GM18520 (cell line): ENCODE measurements around the gene MRNIP.
"Not testable (repeated sequence)": the region's sequence is repeated elsewhere in the genome, so short reads cannot be mapped to it uniquely, and the experiment has no call there.

ENCODE experiments used
- ATAC-seq: cut with Tn5 transposase; IDR thresholded peaks from one replicate; pipeline ENCODE4 v1.9.1; 2021; ENCODE audit not compliant: unreplicated experiment

Gene MRNIP

GRCh38 chr5:179795049-179795862 is 63.4 kb downstream of the MRNIP start:
- ATAC-seq, result no peak

- no peak for ATAC-seq
Measured at GRCh38 chr5:179794575-179794974, 64.0 kb downstream of the MRNIP start.

GRCh38 chr5:179794171-179794570 is 64.4 kb downstream of the MRNIP start:
- ATAC-seq, result no peak

- no peak for ATAC-seq
Measured at GRCh38 chr5:179793468-179794139, 65.0 kb downstream of the MRNIP start, which contains the start of gene LTC4S. TSS of gene LTC4S (plus strand) at chr5:179793986. CDS start at chr5:179794081, 95 bp downstream.

DNA sequence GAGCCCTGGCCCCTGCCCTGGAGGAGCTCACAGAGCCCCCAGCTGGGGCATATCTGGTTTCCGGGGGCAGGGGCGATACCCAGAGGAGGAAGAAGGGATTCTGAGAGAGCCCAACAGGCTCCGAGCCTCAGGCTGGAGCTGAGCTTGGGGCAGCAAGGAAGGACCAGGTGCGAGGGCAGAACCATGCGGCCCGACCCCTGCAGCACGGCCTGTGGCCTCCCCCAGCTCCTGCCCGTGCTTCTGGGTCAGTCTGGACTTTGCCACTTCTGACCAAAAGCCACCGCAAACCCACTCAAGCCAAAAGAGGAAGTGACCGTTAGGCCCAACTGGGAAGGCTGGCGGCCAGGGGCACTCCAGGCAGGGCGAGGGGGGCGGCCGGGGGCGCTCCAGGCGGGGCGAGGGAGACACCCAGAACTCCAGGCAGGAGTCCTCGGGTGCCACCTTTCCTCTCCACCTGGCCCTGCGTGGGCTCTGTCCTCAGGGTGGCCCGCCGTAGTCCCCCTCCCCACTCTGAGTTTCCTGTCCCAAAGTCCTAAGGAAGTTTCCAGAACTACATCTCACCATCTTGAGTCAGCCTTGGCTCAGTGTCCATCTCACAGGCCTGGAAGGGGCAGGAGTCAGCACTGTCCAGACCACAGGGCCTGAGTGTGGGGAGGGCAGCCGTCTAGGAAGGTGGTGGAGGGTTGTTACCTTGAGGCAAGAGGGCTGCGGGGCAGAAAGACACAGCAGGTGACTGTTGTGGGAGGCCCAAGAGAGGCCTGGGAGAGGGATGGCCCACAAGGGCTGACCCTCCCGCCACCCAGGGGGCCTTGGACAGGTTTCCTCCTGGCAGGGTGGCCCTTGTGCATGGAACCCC is 65.8 kb downstream of the MRNIP start:
- no peak for ATAC-seq

- ATAC-seq, result no peak
Measured at GRCh38 chr5:179791881-179792611, 66.6 kb downstream of the MRNIP start.

GRCh38 chr5:179789278-179789677 is 69.3 kb downstream of the MRNIP start:
- not testable (repeated sequence) for ATAC-seq

GRCh38 chr5:179788193-179788854 is 70.3 kb downstream of the MRNIP start:
- ATAC-seq, result no peak
